Body of pancreas (tissue), 4 donors: ENCODE measurements around the gene RAPGEF5. TPM values are rescaled to one million over a fixed set of nuclear protein-coding genes. Genes with fewer than 3 reads are reported as not detected.

Experiments used
- ATAC-seq: fragments of 150-250 bp; one replicate; pipeline ENCODE4 v1.9.1; 2016
- DNase-seq, 4 donors: peaks; one replicate each; pipeline ENCODE4 v3.0.0-alpha.2; 2019
- H3K27ac ChIP-seq, 4 donors: fragments of 200-600 bp; sonication (generic); 1 replicate in 3 of 4; 2 replicates in 1 of 4; pipeline versions ENCODE4 v1.5.1 to v1.6.1; 2016 to 2019; ENCODE audit warnings: mild to moderate bottlenecking in 1 of 4, mixed read lengths in 1 of 4, moderate library complexity in 1 of 4
- H3K27me3 ChIP-seq, 2 donors: fragments of 200-600 bp; sonication (generic); one replicate each; pipeline ENCODE4 v1.6.0; 2016; ENCODE audit warnings: mild to moderate bottlenecking in 1 of 2
- H3K36me3 ChIP-seq, 2 donors: fragments of 200-600 bp; sonication (generic); replicated peaks in 1 of 2; 2 replicates each; pipeline ENCODE4 v1.5.1; 2016; ENCODE audit warnings: low read depth in 2 of 2; ENCODE audit not compliant: insufficient read depth in 1 of 2
- H3K4me1 ChIP-seq: fragments of 200-600 bp; sonication (generic); one replicate; pipeline ENCODE4 v1.6.0; 2016
- H3K4me3 ChIP-seq, 2 donors: fragments of 200-600 bp; sonication (generic); 1 replicate in 1 of 2; 2 replicates in 1 of 2; pipeline ENCODE4 v1.5.1; 2016 to 2019
- H3K9me3 ChIP-seq, 3 donors: fragments of 200-600 bp; sonication (generic); 1 replicate in 2 of 3; 2 replicates in 1 of 3; pipeline ENCODE4 v1.5.1; 2016
- POLR2A ChIP-seq, 3 donors: fragments of 450-650 bp; IDR thresholded peaks; one replicate each; pipeline ENCODE4 v1.6.1; 2016; ENCODE audit warnings: antibody characterized with exemption in 3 of 3, mild to moderate bottlenecking in 2 of 3
- WGBS, 2 donors: methylation state at CpG; one replicate each; pipeline ENCODE4 v1.1.5; 2017; 5-methylcytosine and 5-hydroxymethylcytosine counted together
- intact Hi-C: fragments of 100-400 bp; cut with DNase I; formaldehyde crosslinking; loops from one replicate; pipeline ENCODE4 v1.15.1; 2023
- total RNA-seq, 2 donors: library from RNA; depleted of rRNA; stranded (reverse); fragments of >200 nt; gene quantifications; one replicate each; pipeline ENCODE4 v1.1.0, GENCODE V29; 2016
- TF ChIP-seq, protein P1 (sequence below), 7 experiments: fragments of 450-650 bp in 4 of 7; fragments of 200-600 bp in 3 of 7; sonication (generic) in 3 of 7; IDR thresholded peaks; one replicate each; pipeline ENCODE4 v1.5.1; 2016 to 2019; ENCODE audit warnings: antibody characterized with exemption in 7 of 7

RAPGEF5 gene
- total RNA-seq, 2 donors from 2014 or later: 68.0 to 151 TPM

DNA sequence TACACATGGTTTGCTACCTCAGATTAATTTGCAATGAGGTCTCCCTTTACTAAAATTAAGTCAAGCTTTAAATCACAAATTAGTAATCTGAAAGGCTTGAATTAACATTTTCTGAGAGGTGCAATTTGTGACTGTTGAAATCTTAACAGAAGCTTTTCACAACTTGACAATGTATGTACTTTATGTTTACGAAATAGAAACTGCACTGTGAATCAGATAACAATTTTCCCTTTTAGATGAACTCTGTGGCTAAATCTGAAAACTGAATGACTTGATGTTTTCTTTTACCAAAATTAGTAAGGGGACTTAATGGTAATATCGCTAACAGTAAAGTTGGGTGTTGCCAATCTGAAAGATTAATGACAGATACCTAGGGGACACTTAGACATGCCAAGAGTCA lies 197.6 kb downstream of the RAPGEF5 start:
- DNase-seq (no peak), ATAC-seq (no peak)
- Histone ChIP-seq H3K4me1 (no peaks in the 10 kb centered on the region), H3K9me3 (no peaks in the 10 kb centered on the region), H3K27me3 (no peaks in the 10 kb centered on the region), H3K36me3 (peaks cover 8 to 20% of the 10 kb centered on the region in 2 donors), H3K27ac (no peak overlapping the region), H3K4me3 (no peak overlapping the region)
- 41% methylated on average over 2 of the region's 2 CpGs for WGBS, 2 donors
- intact Hi-C loops: no loop called here
- no peak for TF ChIP-seq POLR2A (IDR thresholded peaks at IDR 0.05)

DNA sequence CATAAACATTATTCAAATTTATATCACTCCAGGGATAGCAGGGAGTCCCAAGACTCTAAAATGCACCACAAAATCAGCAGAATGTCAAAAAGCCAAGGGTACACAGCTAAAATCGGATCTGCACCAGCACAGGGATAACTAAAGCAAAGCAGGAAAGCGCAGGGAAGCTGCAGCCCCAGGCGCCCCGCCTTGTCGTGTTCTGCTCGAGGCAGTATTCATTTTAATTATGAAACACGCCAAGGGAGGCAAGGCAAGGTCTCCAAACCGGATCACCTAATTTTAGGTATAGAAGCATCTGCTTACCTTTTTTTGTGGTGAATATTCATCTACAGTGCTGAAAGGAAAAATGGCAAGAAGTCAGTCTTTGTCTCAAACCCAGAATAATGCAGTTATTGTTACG lies 199.4 kb downstream of the RAPGEF5 start:
- 90% methylated on average over 9 of the region's 9 CpGs for WGBS, 2 donors
- ATAC-seq: no peak
- TF ChIP-seq, protein P1, sequence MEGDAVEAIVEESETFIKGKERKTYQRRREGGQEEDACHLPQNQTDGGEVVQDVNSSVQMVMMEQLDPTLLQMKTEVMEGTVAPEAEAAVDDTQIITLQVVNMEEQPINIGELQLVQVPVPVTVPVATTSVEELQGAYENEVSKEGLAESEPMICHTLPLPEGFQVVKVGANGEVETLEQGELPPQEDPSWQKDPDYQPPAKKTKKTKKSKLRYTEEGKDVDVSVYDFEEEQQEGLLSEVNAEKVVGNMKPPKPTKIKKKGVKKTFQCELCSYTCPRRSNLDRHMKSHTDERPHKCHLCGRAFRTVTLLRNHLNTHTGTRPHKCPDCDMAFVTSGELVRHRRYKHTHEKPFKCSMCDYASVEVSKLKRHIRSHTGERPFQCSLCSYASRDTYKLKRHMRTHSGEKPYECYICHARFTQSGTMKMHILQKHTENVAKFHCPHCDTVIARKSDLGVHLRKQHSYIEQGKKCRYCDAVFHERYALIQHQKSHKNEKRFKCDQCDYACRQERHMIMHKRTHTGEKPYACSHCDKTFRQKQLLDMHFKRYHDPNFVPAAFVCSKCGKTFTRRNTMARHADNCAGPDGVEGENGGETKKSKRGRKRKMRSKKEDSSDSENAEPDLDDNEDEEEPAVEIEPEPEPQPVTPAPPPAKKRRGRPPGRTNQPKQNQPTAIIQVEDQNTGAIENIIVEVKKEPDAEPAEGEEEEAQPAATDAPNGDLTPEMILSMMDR (IDR thresholded peaks at IDR 0.05): no peak
- no peak for TF ChIP-seq POLR2A (IDR thresholded peaks at IDR 0.05)
- Histone ChIP-seq H3K4me1 (no peaks in the 10 kb centered on the region), H3K27ac (no peak overlapping the region), H3K9me3 (no peaks in the 10 kb centered on the region), H3K4me3 (no peak overlapping the region), H3K27me3 (no peaks in the 10 kb centered on the region), H3K36me3 (peaks cover 8 to 20% of the 10 kb centered on the region in 2 donors)
- intact Hi-C loops: no loop called here
- DNase-seq: no peak

DNA sequence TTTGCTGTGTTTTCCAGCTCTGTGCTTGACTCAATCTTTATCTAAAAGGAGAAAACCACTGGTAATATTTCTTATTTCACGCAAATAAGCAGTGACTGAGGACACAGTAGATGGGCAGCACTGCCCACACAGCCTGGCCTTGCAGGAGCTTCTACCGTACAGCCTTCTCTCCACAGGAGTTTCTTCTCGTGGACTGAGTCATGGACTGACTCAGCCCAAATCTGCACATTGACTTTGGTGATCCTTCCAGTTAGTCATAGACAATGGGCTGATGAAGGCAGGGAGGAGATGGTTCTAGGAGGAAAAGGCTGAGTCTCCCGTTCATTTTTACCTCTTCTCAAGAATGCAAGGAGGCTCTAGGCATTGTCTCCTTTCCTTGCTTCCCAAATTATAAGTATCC lies 200.7 kb downstream of the RAPGEF5 start:
- TF ChIP-seq, protein P1 (IDR thresholded peaks at IDR 0.05): no peak
- no peak for TF ChIP-seq POLR2A (IDR thresholded peaks at IDR 0.05)
- intact Hi-C loops: no loop called here
- no peak for DNase-seq
- WGBS, 2 donors: 69 to 78% methylated on average over 4 of the region's 4 CpGs
- Histone ChIP-seq H3K9me3 (no peaks in the 10 kb centered on the region), H3K27ac (no peak overlapping the region), H3K4me3 (no peak overlapping the region), H3K4me1 (no peaks in the 10 kb centered on the region), H3K27me3 (no peaks in the 10 kb centered on the region), H3K36me3 (peaks cover 8 to 17% of the 10 kb centered on the region in 2 donors)
- no peak for ATAC-seq

DNA sequence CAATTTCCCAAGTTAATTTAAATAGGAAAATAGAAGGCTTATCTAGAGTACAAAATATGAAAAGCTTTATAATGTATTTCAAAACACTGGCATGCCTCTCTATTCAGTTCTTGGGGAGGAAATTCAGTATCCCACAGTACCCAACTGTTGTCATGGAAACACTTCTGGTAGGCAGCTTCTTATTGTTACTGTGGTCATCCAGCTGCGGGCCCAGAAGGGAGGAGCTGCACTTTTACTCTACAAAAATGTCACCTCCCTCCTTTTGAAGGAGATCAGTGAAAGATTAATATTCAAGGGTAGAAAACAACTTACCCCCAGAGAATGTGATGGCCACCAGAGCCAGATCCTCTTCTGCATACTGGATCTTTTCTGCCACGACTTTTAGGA lies 202.8 kb downstream of the RAPGEF5 start:
- intact Hi-C loops: no loop called here
- no peak for DNase-seq
- H3K36me3 ChIP-seq: peaks cover 8 to 20% of the 10 kb centered on the region in 2 donors
- no peak overlapping the region for H3K4me3 ChIP-seq
- TF ChIP-seq POLR2A (IDR thresholded peaks at IDR 0.05): no peak
- TF ChIP-seq, protein P1 (IDR thresholded peaks at IDR 0.05): no peak
- no peaks in the 10 kb centered on the region for H3K9me3 ChIP-seq
- ATAC-seq: no peak
- 46 to 79% methylated on average over 2 of the region's 2 CpGs for WGBS, 2 donors
- H3K27me3 ChIP-seq: no peaks in the 10 kb centered on the region
- no peaks in the 10 kb centered on the region for H3K4me1 ChIP-seq
- H3K27ac ChIP-seq: no peak overlapping the region

DNA sequence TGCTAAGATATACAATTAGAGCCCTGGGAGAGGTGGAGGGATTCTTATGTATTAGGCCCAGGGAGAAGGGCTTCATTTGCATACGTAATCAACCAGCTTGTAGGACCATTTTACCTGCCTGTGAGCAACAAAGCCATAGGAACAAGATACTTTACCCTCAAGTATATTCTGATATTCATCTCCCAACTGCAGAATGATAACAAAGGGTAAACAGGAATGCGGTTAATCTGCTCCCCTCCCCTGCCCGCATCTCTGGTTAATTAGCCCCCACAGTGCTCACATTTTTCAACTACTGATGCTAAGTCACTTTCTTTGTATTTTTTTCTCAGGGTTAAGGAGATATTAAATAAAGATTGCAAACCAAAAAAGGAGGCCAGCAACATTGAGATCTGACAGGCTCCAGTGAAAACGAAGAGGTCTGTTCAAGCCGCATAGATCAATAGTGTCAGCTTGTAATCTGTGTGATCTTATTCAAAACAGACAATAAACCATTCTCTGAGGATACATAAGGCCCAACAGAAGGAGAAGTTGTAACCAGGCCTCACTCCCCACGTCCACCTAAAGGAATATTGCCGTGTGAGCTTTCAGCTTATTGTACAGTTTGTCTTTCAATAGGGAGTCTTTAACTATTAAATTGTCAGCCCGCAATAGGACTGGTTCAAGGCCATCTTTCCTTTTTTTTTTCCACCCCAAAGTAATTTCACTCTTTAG lies 203.4 kb downstream of the RAPGEF5 start:
- H3K36me3 ChIP-seq: peaks cover 8 to 19% of the 10 kb centered on the region in 2 donors
- DNase-seq (no peak), ATAC-seq (no peak)
- H3K9me3 ChIP-seq: no peaks in the 10 kb centered on the region
- no peaks in the 10 kb centered on the region for H3K27me3 ChIP-seq
- H3K27ac ChIP-seq: no peak overlapping the region
- TF ChIP-seq, protein P1 (IDR thresholded peaks at IDR 0.05): no peak
- peaks cover 4% of the 10 kb centered on the region for H3K4me1 ChIP-seq
- no peak overlapping the region for H3K4me3 ChIP-seq
- intact Hi-C loops: no loop called here
- WGBS, 2 donors: 73 to 87% methylated on average over 8 of the region's 8 CpGs
